Stomach (tissue), 9 donors: Measurements from ENCODE around the gene SFXN2. TPM values are rescaled to one million over a fixed set of nuclear protein-coding genes. Genes with fewer than 3 reads are reported as not detected.
"Not testable (repeated sequence)": the region's sequence is repeated elsewhere in the genome, so short reads cannot be mapped to it uniquely, and the experiment has no call there.

Experiments used
- DNase-seq, 2 donors: peaks; one replicate each; pipeline versions ENCODE4 v3.0.0 to v3.0.0-alpha.2; 2013 to 2019
- H3K27ac ChIP-seq, 5 donors: fragments of 200-600 bp in 4 of 5; sonication (generic) in 4 of 5; one replicate each; pipeline ENCODE4 v1.5.1; 2013 to 2019; ENCODE audit warnings: mild to moderate bottlenecking in 1 of 5, moderate library complexity in 1 of 5
- H3K27me3 ChIP-seq, 3 donors: fragments of 200-600 bp; sonication (generic); one replicate each; pipeline ENCODE4 v1.5.1; 2017 to 2019; ENCODE audit warnings: mixed run types in 1 of 3
- H3K36me3 ChIP-seq, 4 donors: fragments of 200-600 bp; sonication (generic); 1 replicate in 3 of 4; 2 replicates in 1 of 4; pipeline ENCODE4 v1.5.1; 2016 to 2019
- H3K4me1 ChIP-seq, 4 donors: fragments of 200-600 bp; sonication (generic); one replicate each; pipeline ENCODE4 v1.5.1; 2016 to 2019
- H3K4me3 ChIP-seq, 4 donors: fragments of 200-600 bp; sonication (generic) in 3 of 4; one replicate each; pipeline ENCODE4 v1.5.1; 2016 to 2019; ENCODE audit warnings: mild to moderate bottlenecking in 1 of 4
- H3K9me3 ChIP-seq, 4 donors: fragments of 200-600 bp; sonication (generic); one replicate each; pipeline ENCODE4 v1.5.1; 2016 to 2019
- EP300 ChIP-seq: sonication (generic); formaldehyde crosslinking; IDR thresholded peaks from one replicate; pipeline ENCODE4 v1.6.1; 2017; ENCODE audit warnings: antibody characterized with exemption
- POLR2A ChIP-seq, 4 donors: fragments of 450-650 bp; IDR thresholded peaks; one replicate each; pipeline ENCODE4 v1.6.1; 2016; ENCODE audit warnings: antibody characterized with exemption in 4 of 4, control low read depth in 2 of 4, mild to moderate bottlenecking in 1 of 4, moderate library complexity in 1 of 4
- POLR2AphosphoS5 ChIP-seq, 3 donors: sonication (generic); formaldehyde crosslinking; IDR thresholded peaks; one replicate each; pipeline ENCODE4 v1.6.1; 2016; ENCODE audit warnings: antibody characterized with exemption in 3 of 3
- WGBS, 5 donors: extraction: QIAGEN DNeasy Blood & Tissue Kit in 3 of 5; methylation state at CpG; one replicate each; pipeline versions ENCODE4 v1.1.5 to v1.1.7; 2013 to 2018; 5-methylcytosine and 5-hydroxymethylcytosine counted together
- intact Hi-C: fragments of 100-400 bp; cut with DNase I; formaldehyde crosslinking; loops from one replicate; pipeline ENCODE4 v1.15.1; 2023; ENCODE audit warnings: low total_unique reads
- polyA plus RNA-seq, 3 donors: library from polyadenylated mRNA; stranded (reverse); fragments of 200-250 nt; gene quantifications; one replicate each; pipeline ENCODE4 v1.2.3, GENCODE V29; 2013
- total RNA-seq, 5 donors: library from RNA; depleted of rRNA; stranded (reverse); fragments of >200 nt; gene quantifications; one replicate each; pipeline versions ENCODE4 v1.1.0 to v1.2.3, GENCODE V29; 2014 to 2016
- TF ChIP-seq, protein P1 (sequence below), 7 experiments: fragments of 450-650 bp in 4 of 7; fragments of 200-600 bp in 3 of 7; sonication (generic) in 3 of 7; IDR thresholded peaks; one replicate each; pipeline ENCODE4 v1.5.1; 2016 to 2019; ENCODE audit warnings: antibody characterized with exemption in 7 of 7, control low read depth in 2 of 7, mild to moderate bottlenecking in 1 of 7
- donor health status: healthy with polysubstance abuse.
- donor health status: Bipolar disorder and iron deficiency.
- donor health status: healthy.

The SFXN2 gene
- total and polyA plus RNA-seq, 8 donors: 4.7 to 267 (median 11.0) TPM

GRCh38 chr10:102713814-102714620 lies 419 bp upstream of the SFXN2 start, which contains the start of gene ARL3:
Gene ARL3, minus strand, starts transcription at chr10:102714397. Its CDS starts 122 bp downstream, at chr10:102714275.
- peak within 1 kb of the TSS; percentile 97 to 100 (median 98) for H3K4me3 ChIP-seq
- H3K27ac ChIP-seq: peak within 1 kb of the TSS; percentile 90 to 96 (median 93)
- H3K9me3 ChIP-seq: no peaks in the 10 kb centered on the region
- peaks cover 12 to 73% (median 38%) of the 10 kb centered on the region in 4 donors for H3K4me1 ChIP-seq
- intact Hi-C loops: no loop called here
- WGBS, 5 donors: 0 to 1% (median 1%) methylated on average over 33 to 62 of the region's 62 CpGs
- no peaks in the 10 kb centered on the region for H3K36me3 ChIP-seq
- no peaks in the 10 kb centered on the region for H3K27me3 ChIP-seq
- DNase-seq: peak; percentile 98 to 99
- peak in 1 of 4 donors; percentile 40 for TF ChIP-seq POLR2A (IDR thresholded peaks at IDR 0.05)
- TF ChIP-seq, protein P1, sequence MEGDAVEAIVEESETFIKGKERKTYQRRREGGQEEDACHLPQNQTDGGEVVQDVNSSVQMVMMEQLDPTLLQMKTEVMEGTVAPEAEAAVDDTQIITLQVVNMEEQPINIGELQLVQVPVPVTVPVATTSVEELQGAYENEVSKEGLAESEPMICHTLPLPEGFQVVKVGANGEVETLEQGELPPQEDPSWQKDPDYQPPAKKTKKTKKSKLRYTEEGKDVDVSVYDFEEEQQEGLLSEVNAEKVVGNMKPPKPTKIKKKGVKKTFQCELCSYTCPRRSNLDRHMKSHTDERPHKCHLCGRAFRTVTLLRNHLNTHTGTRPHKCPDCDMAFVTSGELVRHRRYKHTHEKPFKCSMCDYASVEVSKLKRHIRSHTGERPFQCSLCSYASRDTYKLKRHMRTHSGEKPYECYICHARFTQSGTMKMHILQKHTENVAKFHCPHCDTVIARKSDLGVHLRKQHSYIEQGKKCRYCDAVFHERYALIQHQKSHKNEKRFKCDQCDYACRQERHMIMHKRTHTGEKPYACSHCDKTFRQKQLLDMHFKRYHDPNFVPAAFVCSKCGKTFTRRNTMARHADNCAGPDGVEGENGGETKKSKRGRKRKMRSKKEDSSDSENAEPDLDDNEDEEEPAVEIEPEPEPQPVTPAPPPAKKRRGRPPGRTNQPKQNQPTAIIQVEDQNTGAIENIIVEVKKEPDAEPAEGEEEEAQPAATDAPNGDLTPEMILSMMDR (IDR thresholded peaks at IDR 0.05): peak in 5 of 7 experiments; percentile 17 to 36 (median 35)
- TF ChIP-seq EP300: no peak
- peak; percentile 42 to 86 (median 74) for TF ChIP-seq POLR2AphosphoS5 (IDR thresholded peaks at IDR 0.05)

- intact Hi-C loops: no loop called here
- H3K27me3 ChIP-seq: no peaks in the 10 kb centered on the region
- H3K27ac ChIP-seq: no peak overlapping the region
- TF ChIP-seq EP300: no peak
- TF ChIP-seq, protein P1 (IDR thresholded peaks at IDR 0.05): no peak
- no peak for TF ChIP-seq POLR2A (IDR thresholded peaks at IDR 0.05)
- TF ChIP-seq POLR2AphosphoS5 (IDR thresholded peaks at IDR 0.05): no peak
- no peaks in the 10 kb centered on the region for H3K9me3 ChIP-seq
- H3K36me3 ChIP-seq: no peaks in the 10 kb centered on the region
- WGBS, 5 donors: 78 to 96% (median 89%) methylated on average over 1 of the region's 1 CpG
- peak overlapping the region in 2 of 4 donors; percentile 97 to 100 for H3K4me3 ChIP-seq
- H3K4me1 ChIP-seq: peaks cover 12 to 61% (median 32%) of the 10 kb centered on the region in 4 donors
- no peak for DNase-seq
Measured at GRCh38 chr10:102715880-102716279, 1.4 kb downstream of the SFXN2 start.

DNA sequence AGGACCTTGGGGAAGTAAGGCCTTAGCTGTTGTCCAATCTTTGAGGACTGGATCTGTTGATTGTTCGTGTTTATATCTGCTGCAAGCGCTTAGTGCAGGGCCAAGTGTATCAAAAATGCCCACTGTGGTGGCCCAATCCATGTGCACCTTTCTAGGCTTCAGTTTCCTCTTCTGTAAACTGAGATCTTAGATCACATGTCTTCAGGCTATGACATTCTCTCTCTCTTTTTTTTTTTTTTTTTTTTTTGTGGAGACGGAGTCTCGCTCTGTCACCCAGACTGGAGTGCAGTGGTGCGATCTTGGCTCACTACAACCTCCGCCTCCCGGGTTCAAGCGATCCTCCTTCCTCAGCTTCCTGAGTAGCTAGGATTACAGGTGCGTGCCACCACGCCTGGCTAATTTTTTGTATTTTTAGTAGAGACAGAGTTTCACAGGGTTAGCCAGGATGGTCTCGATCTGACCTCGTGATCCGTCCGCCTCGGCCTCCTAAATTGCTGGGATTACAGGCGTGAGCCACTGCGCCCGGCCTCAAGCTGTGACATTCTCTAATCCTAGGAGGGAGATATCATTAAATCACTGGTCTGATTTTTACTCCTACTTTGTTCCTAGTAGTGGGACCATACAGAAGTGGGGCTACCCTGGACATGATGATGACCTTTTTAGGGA lies 2.6 kb downstream of the SFXN2 start:
- peaks cover 12 to 50% (median 30%) of the 10 kb centered on the region in 4 donors for H3K4me1 ChIP-seq
- intact Hi-C loops: not testable (repeated sequence)
- 94 to 97% (median 95%) methylated on average over 17 to 18 of the region's 18 CpGs for WGBS, 5 donors

DNA sequence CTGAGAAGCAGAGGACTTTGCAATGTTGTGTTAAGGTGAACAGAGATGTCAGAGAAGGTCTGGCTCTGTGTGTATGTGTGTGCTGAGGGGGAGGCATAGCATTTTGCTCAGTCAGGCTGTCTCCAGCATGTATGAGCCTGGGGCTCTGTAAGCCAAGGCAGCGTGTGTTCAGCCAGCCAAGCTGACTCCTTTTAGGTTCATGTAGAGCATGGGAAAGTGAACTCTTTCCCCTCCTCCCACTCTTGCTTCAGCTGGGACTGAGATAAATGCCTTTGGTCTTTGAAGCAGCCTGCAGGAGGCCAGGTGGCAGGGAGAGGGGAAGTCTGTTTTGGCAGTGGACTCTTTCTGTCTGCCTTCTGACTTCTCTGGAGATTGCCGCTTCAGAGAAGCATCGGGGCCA lies 3.8 kb downstream of the SFXN2 start:
- no peaks in the 10 kb centered on the region for H3K9me3 ChIP-seq
- intact Hi-C loops: no loop called here
- no peak overlapping the region for H3K4me3 ChIP-seq
- H3K4me1 ChIP-seq: peaks cover 8 to 38% (median 22%) of the 10 kb centered on the region in 4 donors
- TF ChIP-seq EP300 (no peak), POLR2A (IDR thresholded peaks at IDR 0.05) (no peak), POLR2AphosphoS5 (IDR thresholded peaks at IDR 0.05) (no peak)
- TF ChIP-seq, protein P1 (IDR thresholded peaks at IDR 0.05): no peak
- DNase-seq: peak in 1 of 2 donors; percentile 70
- 43 to 61% (median 51%) methylated on average over 3 of the region's 3 CpGs for WGBS, 5 donors
- H3K27ac ChIP-seq: peak overlapping the region in 2 of 5 donors; percentile 20 to 62
- H3K36me3 ChIP-seq: no peaks in the 10 kb centered on the region
- H3K27me3 ChIP-seq: no peaks in the 10 kb centered on the region

More for the DNA sequence above, 2.6 kb downstream of the SFXN2 start:
- H3K4me3 ChIP-seq, H3K27ac ChIP-seq, H3K9me3 ChIP-seq, DNase-seq, H3K27me3 ChIP-seq, H3K36me3 ChIP-seq: not testable (repeated sequence)
